Measurements from ENCODE around the gene MYO18B. TPM values are rescaled to one million over a fixed set of nuclear protein-coding genes. Genes with fewer than 3 reads are reported as not detected.
"Not testable (repeated sequence)": the region's sequence is repeated elsewhere in the genome, so short reads cannot be mapped to it uniquely, and the experiment has no call there.

MYO18B gene, protein sequence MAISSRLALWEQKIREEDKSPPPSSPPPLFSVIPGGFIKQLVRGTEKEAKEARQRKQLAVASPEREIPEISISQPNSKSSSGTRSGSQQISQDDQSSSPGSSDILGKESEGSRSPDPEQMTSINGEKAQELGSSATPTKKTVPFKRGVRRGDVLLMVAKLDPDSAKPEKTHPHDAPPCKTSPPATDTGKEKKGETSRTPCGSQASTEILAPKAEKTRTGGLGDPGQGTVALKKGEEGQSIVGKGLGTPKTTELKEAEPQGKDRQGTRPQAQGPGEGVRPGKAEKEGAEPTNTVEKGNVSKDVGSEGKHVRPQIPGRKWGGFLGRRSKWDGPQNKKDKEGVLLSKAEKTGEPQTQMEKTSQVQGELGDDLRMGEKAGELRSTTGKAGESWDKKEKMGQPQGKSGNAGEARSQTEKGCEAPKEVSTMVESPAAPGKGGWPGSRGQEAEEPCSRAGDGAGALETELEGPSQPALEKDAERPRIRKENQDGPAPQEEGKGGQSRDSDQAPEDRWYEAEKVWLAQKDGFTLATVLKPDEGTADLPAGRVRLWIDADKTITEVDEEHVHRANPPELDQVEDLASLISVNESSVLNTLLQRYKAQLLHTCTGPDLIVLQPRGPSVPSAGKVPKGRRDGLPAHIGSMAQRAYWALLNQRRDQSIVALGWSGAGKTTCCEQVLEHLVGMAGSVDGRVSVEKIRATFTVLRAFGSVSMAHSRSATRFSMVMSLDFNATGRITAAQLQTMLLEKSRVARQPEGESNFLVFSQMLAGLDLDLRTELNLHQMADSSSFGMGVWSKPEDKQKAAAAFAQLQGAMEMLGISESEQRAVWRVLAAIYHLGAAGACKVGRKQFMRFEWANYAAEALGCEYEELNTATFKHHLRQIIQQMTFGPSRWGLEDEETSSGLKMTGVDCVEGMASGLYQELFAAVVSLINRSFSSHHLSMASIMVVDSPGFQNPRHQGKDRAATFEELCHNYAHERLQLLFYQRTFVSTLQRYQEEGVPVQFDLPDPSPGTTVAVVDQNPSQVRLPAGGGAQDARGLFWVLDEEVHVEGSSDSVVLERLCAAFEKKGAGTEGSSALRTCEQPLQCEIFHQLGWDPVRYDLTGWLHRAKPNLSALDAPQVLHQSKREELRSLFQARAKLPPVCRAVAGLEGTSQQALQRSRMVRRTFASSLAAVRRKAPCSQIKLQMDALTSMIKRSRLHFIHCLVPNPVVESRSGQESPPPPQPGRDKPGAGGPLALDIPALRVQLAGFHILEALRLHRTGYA (N-terminal part only)
- 0.50 TPM for polyA plus RNA-seq (2013, experiment 1 of 2; ENCODE audit: insufficient read length)
- polyA plus RNA-seq (2013, experiment 2 of 2; ENCODE audit: insufficient read length): 0.22 TPM

DNA sequence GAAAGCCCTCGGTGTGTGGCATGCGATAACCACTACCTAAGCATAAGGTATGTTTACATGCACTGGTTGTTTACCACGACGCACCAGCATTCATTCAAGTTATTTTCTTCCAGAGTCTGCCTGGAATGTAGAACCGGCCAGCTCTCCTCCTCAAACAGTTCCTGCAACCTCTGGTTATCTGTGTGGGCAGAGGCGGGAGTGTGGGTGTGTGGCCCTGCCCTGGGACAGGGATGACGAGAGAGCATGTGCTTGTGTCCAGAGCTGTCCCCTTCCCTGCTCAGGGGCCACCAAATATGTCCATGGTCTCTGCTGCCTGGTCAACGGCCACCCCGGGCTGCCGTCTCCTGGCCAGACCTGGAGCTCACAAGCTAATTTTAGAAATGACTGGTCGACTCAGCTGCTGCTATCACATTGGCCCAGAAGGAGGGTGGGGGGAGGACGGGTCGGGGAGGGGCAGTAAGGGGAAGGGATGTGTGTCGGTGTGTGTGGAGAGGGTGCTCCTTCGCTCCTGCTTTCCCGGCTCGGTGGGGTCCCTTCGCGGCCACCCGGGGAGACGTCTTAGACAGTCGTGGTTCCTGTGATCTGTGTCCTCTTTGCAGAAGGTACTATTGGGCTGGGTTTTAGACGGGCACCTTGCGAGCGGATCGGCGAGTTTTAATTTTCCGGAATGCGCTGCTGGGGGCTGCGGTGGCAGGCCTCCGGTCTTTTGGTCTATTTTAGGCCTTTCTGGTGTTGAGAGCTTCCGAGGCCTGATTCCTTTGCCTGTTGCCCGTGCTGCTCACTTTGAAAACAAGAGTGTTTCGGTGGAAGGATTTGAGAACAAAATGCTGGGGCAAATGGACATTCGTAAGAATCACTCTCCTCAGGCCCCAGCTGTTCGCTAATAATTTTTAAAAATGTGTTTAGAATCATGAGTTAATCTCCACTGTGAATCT, at the start of gene MYO18B:
MYO18B (plus strand) TSS at position 497 of the 935 bp plus-strand sequence. CDS start 18,905 bp downstream, outside the sequence.
- DNase-seq: no peak

DNA sequence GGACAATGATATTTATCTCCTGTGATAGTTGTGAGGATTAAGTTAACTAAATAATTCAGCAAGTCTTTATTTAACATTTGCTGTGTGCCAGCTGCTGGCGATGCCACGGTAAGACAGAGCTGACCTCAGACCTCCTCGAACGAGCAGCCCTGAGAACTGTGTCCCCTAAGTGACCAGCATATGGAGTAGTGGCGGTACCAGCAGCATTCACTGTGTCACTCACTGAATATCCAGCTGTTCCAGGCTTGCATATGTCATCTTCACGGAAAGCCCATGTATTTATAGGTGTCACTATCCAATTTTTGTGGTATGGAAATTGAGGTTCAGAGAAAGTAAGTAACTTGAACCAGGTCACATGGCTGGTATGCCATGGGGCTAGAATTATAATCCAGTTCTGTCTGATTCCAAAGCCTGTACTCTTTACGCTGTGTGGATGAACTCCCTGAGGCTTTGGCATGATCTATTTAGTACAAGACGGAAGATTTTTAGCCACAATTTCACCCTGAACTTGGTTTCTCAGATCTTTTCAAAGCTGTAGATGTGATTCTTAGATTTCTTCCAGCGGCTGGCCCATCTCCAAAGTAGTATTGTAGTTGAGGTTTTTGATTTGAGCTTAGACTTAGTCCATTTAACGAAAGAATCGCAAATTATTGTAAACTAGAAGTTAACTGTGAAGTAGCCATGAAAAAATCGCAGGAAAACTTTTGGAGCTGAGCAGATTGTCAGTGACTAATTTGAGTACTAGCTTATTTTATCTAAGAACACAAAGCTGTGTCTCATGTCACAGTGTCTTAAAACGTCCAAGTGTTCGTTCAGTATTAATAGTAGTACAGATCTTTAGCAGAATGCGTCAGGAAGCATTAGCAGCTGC, 49.4 kb upstream of the MYO18B start:
- no peak for DNase-seq

DNA sequence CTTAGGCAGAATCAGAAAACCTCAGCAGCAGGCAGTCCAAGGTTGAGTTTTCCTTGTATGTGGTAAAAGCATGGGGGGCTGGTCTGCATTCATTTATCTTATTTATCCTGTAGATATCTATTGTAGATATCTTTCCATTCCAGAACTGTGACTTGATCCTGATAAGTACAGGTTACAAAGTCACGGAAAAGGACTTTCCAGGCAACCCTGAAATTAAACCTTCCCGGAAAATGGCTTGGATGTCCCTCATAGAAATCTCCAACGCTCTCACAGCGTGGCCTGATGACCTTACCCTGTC, 48.8 kb upstream of the MYO18B start:
- no peak for DNase-seq

DNA sequence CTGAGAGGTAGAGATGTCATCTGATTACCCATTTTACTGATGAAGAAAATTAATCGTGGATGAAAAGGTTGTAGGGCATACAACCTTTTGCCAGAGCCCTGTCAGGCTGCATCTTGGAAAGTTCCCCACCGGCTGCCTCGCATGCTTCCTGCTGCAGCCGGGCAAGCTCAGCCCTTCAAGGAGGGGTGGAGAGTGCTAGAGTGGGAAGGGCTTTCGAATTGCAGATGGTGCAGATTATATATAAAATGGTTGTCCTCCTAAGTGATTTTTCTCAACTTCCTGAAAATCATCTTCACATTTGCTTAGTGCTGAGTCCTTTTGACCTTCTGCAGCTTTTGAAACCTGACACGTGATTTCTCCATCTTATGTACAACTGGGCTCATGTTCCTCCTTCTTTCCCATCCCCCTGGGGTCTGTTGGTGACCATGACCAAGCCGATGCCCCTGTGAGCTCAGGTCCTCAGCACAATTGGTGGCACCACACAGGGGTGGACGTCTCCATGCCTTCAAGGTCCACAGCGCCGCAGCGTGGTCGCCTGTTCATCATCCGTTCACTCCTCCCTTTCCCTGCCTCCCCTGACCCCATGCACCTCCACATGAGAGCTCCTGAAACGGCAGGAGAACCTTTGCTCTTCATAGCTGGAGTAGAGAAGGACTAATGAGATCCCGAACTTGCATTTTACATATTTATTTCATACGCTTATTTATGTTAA, 47.6 kb upstream of the MYO18B start:
- DNase-seq: no peak

DNA sequence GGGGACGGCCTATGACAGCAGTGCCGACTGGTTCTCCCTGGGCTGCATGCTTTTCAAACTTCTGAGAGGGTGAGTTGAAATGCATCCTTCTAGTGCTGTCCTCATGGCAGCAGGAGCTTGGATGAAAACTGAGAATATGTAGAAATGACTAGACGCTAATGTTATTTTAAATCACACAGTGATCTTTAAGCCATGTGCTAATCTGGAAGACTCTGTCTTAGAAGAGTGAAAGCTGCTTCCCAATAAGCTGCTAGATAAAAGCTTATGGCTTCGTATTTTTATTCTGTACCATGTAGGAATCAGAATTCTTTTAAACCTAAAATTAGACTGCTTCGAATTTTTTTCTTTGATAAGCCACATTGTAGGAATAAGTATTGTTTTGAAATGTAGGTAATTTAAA, 46.8 kb upstream of the MYO18B start:
- no peak for DNase-seq

DNA sequence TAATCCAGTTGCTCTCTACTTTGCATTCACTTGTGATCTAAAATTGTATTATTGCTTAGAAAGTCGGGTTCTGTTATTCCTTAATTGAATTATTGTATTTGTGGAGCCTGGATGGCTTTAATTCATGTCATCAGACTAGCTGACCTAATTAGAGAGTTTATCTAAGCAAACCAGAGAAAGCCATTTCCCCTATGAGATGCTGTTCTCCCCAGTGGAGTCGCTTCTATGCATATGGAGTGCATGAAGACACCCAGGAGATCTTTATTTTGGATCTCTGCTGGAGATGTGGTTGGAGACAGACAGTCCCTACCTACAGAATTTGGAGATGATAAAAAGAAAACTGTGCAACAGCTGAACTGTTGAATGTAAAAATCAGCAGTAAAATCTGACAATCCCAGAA, 45.2 kb upstream of the MYO18B start:
- no peak for DNase-seq

DNA sequence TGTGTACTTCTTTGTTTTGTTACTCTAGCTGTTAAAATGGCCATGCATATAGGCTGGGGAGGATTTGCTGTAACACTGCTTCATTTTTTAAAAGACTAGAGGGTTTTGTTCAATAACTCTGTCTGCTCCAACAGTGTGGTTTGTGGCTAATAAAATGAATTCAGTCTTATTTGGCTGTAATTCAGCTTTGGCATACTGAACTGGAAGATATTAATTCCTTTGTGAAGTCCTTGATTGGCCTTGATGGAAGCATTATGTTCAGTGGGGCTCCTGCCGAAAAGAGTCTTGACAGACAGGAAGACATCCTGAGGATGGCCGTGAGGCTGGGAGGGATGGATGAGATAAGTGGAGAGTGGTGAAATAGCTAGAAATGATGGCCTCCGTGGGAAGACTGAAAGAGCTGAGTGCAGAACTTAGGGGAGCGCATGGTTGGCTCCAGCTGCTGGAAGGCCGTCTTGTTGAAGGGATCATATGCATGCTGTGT, 44.8 kb upstream of the MYO18B start:
- DNase-seq: peak; percentile 51

DNA sequence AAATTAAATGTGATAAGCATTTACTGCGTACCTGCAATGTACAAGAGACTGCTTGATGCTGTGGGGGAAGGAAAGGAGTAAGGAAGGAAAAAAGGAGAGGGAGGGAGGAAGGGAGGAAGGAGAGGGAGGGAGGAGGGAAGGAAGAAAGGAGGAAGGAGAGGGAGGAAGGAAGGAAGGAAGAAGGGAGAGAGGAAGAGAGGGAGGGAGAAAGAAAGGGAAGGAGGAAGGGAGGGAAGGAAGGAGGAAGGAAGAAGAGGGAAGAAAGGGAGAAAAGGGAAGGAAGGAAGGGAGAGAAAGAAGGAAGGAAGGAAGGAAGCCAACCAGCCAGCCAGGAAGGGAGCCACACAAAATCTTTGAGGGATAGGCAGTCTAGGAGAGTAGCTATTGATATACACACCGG, 44.0 kb upstream of the MYO18B start:
- no peak for DNase-seq

DNA sequence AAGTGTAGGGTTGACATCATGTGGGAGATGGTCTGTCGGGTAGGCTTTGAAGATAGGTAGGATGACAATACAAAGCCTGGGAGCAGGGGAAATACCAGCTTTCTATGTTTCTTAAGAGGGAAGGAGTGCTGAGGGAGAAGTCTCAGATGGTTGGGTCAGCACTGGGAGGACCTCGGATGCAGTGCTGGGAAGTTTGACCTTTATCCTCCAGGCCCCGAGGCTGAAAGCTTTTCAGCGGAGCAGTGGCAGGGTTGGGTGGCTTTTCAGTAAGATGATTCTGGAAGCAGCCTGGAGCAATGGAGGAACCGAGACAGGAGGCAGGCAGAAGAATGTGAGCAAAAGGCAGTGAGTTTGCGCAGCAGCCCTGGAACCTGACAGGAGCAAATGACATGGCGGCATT, 43.5 kb upstream of the MYO18B start:
- no peak for DNase-seq

DNA sequence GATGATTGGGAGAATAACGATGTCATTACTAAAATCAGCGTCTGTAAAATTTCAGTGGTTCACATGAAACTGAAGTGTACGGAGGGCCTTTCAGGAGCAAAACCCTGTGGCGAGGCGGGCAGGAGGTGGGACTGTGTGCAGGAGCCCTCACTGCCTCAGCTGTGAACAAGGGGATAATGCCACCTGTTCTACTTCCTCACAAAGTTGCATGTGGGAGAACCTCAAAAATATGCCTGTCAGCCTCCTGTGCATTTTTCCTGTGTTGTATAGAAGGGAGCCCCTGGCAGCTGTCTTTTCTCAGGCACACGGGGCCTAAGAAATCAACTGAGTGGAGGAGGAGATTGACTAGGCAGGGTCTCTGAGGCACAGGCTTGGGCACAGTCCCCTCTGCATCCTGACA, 43.0 kb upstream of the MYO18B start:
- no peak for DNase-seq

DNA sequence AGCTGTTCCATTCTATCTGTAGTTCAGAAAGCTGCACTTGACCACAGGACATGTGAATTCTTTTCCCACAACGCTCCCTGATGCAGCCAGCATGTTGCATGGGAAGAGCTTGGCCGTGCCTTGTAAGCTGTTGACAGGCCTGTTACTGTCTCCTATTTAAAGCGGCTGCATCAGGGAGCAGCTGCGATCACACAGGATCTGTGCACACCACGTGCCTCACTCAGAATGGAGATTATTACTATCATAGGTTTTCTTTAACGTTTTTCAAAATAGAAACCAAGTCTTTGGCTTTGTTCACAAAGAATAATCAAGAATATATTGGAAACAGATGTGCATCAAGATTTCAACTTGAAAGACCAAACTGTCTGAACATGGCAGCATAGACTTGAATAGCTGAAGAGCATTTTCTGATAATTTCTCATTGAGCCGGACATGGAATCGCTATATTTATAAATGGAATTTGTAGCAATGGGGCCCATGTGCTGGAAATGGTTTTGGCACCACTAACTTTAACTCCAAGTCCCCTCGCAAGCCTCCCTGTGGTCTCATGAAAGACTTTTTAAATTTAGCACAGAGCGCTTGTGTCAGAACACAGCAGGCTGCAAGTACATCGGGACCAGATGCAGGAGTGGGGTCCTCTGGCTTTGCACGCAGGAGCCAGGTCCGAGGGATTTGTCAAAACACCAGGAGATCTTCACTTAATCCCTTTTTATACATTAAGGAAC, 40.8 kb upstream of the MYO18B start:
- DNase-seq: peak; percentile 79

DNA sequence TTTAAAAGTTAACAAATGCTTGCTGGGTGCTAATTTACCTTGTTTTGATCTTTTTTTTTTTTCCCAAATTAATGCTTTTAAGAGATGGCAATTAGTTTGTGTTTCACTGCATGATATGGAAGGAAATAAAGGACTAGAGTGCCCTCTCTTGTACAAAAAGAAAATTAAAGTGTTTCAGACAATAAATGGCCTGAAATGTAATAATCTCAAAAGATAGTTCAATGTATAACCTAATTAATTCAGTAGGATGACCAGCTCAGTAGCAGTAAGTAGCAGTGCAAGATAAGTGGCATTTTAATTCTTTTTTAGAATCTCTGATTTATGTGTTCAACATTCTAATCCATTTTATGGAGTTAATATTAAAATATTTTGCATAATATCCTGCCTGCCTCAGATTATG, 39.9 kb upstream of the MYO18B start:
- peak; percentile 29 for DNase-seq

DNA sequence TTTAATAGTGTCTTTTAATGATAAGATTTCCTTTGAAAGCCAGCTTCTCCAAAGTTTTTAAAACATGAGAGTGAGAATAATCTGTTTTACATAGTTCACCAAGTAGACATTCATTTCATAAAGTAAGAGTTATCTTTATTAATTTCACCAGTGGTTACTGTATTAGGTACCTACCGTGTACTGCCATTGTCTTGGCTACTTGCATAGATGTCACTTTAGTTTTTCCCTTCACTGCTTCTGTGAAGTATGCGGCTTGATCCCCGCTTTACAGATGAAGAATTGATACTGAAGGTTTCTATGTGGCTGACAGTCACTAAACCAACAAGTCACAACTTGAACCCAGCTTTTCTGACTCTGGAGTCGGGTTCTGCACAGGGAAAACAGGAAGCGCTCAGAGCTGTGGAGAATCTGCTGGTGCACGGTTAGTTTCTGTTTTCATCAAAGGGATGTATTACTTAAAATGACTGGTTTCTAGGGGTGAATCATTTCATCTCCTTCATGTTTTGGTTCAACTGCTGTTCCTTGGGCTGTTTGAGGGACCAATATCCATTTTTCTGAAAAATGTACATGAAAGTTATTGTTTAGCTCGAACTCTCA, 39.3 kb upstream of the MYO18B start:
- DNase-seq: no peak

DNA sequence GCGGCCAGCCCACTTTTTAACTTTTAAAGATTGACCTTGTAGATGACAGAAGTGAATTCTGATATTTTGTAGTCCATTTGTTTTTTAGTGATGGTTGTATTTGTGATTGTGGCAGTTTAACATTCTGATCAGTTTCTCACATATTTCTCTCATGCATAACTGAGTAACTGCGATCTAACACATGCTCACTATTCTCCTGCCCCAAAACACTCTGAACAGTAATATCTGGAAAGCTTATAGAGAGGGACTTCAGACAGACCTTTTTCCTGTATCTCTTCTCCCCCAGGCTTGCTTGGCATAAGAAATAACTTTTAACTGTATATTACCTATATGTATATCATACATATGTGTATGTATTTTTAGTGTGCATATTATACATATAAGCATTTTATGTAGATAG, 37.3 kb upstream of the MYO18B start:
- DNase-seq: no peak

DNA sequence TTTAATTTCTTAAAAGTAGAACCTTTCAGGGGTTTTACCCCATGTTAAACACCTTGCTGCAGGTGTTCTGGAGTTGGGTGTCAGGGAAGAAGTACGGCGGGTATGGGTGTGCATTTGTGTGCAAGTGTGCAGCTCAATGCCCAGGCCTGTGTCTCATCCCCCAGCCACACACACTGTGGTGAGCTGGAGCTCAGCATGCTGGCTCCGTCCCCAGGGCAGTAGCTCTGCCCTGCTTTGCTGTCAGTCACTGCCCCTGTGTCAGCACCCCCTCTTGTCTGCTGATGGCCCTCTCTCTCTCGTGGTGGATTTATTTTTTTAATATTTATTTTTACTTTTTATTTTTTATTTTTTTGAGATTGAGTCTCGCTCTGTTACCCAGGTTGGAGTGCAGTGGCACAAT, 35.8 kb upstream of the MYO18B start:
- no peak for DNase-seq

DNA sequence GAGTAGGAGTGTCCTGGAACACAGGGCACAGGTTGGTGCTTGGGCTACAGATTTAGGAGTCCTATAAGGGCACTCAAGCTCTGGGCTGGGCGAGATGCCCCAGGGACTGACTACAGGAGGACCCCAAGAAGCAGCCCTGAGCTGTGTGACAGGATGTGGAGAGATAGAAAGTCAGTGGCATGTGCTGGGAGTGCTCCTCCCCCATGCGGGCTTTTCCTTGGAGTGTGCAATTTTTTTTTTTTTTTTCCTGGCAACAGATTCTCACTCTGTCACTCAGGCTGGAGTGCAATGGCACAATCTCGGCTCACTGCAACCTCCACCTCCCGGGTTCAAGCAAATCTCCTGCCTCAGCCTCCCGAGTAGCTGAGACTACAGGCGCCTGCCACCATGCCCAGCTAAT, 33.6 kb upstream of the MYO18B start:
- not testable (repeated sequence) for DNase-seq

DNA sequence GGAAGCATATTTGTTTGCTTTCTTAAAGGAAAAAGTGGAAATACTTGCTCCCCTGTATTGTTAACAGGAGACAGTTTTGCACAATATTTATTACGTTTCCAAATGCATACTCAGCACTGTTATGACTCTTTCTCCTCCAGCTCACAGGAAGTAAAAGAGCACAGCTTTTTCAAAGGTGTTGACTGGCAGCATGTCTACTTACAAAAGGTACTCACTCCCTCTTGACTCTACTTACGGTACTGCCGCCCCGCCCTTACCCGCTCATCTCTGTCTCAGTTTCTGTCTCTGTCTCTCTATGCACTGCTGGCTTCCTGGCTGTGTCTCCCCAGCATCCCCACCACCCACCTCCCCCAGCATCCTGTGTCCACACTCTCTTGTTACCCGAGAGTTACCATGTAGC, 32.2 kb upstream of the MYO18B start:
- no peak for DNase-seq

DNA sequence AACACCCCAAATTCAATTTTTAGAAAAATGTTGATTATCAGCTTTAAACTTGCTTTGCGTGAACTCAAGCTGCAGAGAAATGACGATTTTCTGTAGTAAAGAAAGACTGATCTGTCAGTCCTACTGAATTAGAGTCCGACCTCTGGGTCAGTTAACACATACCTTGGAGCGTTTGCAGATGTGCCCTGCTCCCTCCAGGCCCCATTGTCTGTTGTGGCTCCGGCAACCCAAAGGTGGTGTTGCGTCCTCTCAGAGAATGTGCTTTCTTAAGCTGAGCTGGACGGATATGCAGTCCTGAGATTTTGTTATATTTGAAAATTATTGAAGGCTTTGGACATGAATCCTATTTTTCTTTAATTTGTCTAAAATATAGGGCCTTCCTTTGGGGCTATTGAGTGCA, 31.5 kb upstream of the MYO18B start:
- DNase-seq: no peak

DNA sequence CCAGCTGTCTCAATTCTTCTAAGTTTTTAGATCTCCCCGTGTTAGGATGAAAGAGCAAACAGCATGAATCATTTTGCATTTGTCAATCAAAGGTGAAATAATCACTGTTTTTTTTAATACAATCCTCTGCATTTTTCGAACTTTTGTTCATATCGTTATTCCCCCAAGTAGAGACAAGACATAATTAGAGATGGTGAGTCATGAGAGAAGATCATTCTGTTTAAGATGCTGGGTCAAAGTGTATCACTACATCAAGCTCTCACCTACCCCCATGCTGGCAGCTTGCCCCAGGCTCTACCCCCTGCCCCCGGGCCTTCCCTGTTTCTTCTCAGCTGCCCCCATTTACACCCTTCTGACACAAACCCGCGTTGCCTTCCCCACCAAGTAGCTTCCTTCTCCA, 30.5 kb upstream of the MYO18B start:
- no peak for DNase-seq

All from fibroblast of skin of abdomen (primary cell).